ENCODE data around the gene CFAP97D2.

The CFAP97D2 gene

GRCh38 chr13:114134111-114134943, 44.7 kb upstream of the CFAP97D2 start:
- WGBS, 2 experiments = 65 to 67% methylated on average over 21 of the region's 21 CpGs
- no peaks in the 10 kb centered on the region for H3K9me3 ChIP-seq (ENCODE audit: control insufficient read depth, low read length)
- H3K27me3 ChIP-seq (ENCODE audit: control insufficient read depth, insufficient read depth, low read length, poor library complexity, severe bottlenecking) = peaks cover 26% of the 10 kb centered on the region
- H3K27ac ChIP-seq (ENCODE audit: insufficient read depth, low read depth, low read length, poor library complexity, severe bottlenecking) = peak overlapping the region; percentile 55
- no peak overlapping the region for H3K4me3 ChIP-seq (ENCODE audit: insufficient read depth, low read depth, low read length)
- no peaks in the 10 kb centered on the region for H3K36me3 ChIP-seq (ENCODE audit: control insufficient read depth, insufficient read depth, low read length)
- H3K4me1 ChIP-seq (ENCODE audit: control insufficient read depth, insufficient read depth, low read length) = peaks cover 39% of the 10 kb centered on the region

- Histone ChIP-seq H3K27me3 (ENCODE audit: control insufficient read depth, insufficient read depth, low read length, poor library complexity, severe bottlenecking) (peaks cover 21% of the 10 kb centered on the region), H3K36me3 (ENCODE audit: control insufficient read depth, insufficient read depth, low read length) (no peaks in the 10 kb centered on the region), H3K9me3 (ENCODE audit: control insufficient read depth, low read length) (no peaks in the 10 kb centered on the region), H3K27ac (ENCODE audit: insufficient read depth, low read depth, low read length, poor library complexity, severe bottlenecking) (no peak overlapping the region), H3K4me1 (ENCODE audit: control insufficient read depth, insufficient read depth, low read length) (peaks cover 31% of the 10 kb centered on the region), H3K4me3 (ENCODE audit: insufficient read depth, low read depth, low read length) (no peak overlapping the region)
- 69 to 71% methylated on average over 12 of the region's 12 CpGs for WGBS, 2 experiments
Observed at GRCh38 chr13:114134944-114135610, 44.0 kb upstream of the CFAP97D2 start.

- Histone ChIP-seq H3K36me3 (ENCODE audit: control insufficient read depth, insufficient read depth, low read length) (no peaks in the 10 kb centered on the region), H3K27me3 (ENCODE audit: control insufficient read depth, insufficient read depth, low read length, poor library complexity, severe bottlenecking) (peaks cover 15% of the 10 kb centered on the region), H3K27ac (ENCODE audit: insufficient read depth, low read depth, low read length, poor library complexity, severe bottlenecking) (no peak overlapping the region), H3K4me1 (ENCODE audit: control insufficient read depth, insufficient read depth, low read length) (peaks cover 25% of the 10 kb centered on the region), H3K9me3 (ENCODE audit: control insufficient read depth, low read length) (no peaks in the 10 kb centered on the region), H3K4me3 (ENCODE audit: insufficient read depth, low read depth, low read length) (no peak overlapping the region)
- WGBS, 2 experiments = 86 to 87% methylated on average over 15 of the region's 15 CpGs
Observed at GRCh38 chr13:114135731-114136171, 43.3 kb upstream of the CFAP97D2 start.

GRCh38 chr13:114136576-114136975, 42.5 kb upstream of the CFAP97D2 start:
- Histone ChIP-seq H3K9me3 (ENCODE audit: control insufficient read depth, low read length) (no peaks in the 10 kb centered on the region), H3K27ac (ENCODE audit: insufficient read depth, low read depth, low read length, poor library complexity, severe bottlenecking) (no peak overlapping the region), H3K4me3 (ENCODE audit: insufficient read depth, low read depth, low read length) (no peak overlapping the region), H3K36me3 (ENCODE audit: control insufficient read depth, insufficient read depth, low read length) (no peaks in the 10 kb centered on the region), H3K4me1 (ENCODE audit: control insufficient read depth, insufficient read depth, low read length) (peaks cover 17% of the 10 kb centered on the region), H3K27me3 (ENCODE audit: control insufficient read depth, insufficient read depth, low read length, poor library complexity, severe bottlenecking) (peaks cover 6% of the 10 kb centered on the region)
- WGBS, 2 experiments = 95% methylated on average over 7 of the region's 7 CpGs

GRCh38 chr13:114140131-114140905, 38.7 kb upstream of the CFAP97D2 start:
- H3K36me3 ChIP-seq (ENCODE audit: control insufficient read depth, insufficient read depth, low read length) = no peaks in the 10 kb centered on the region
- peaks cover under 1% of the 10 kb centered on the region for H3K4me1 ChIP-seq (ENCODE audit: control insufficient read depth, insufficient read depth, low read length)
- no peak overlapping the region for H3K27ac ChIP-seq (ENCODE audit: insufficient read depth, low read depth, low read length, poor library complexity, severe bottlenecking)
- 90 to 92% methylated on average over 24 to 25 of the region's 25 CpGs for WGBS, 2 experiments
- H3K27me3 ChIP-seq (ENCODE audit: control insufficient read depth, insufficient read depth, low read length, poor library complexity, severe bottlenecking) = no peaks in the 10 kb centered on the region
- H3K4me3 ChIP-seq (ENCODE audit: insufficient read depth, low read depth, low read length) = no peak overlapping the region
- H3K9me3 ChIP-seq (ENCODE audit: control insufficient read depth, low read length) = no peaks in the 10 kb centered on the region

GRCh38 chr13:114140906-114141250, 38.2 kb upstream of the CFAP97D2 start:
- Histone ChIP-seq H3K4me1 (ENCODE audit: control insufficient read depth, insufficient read depth, low read length) (no peaks in the 10 kb centered on the region), H3K27me3 (ENCODE audit: control insufficient read depth, insufficient read depth, low read length, poor library complexity, severe bottlenecking) (no peaks in the 10 kb centered on the region), H3K36me3 (ENCODE audit: control insufficient read depth, insufficient read depth, low read length) (no peaks in the 10 kb centered on the region), H3K9me3 (ENCODE audit: control insufficient read depth, low read length) (no peaks in the 10 kb centered on the region), H3K27ac (ENCODE audit: insufficient read depth, low read depth, low read length, poor library complexity, severe bottlenecking) (no peak overlapping the region), H3K4me3 (ENCODE audit: insufficient read depth, low read depth, low read length) (no peak overlapping the region)
- 82 to 83% methylated on average over 10 of the region's 10 CpGs for WGBS, 2 experiments

GRCh38 chr13:114141261-114141996, 37.6 kb upstream of the CFAP97D2 start:
- WGBS, 2 experiments = 79 to 80% methylated on average over 15 of the region's 15 CpGs
- Histone ChIP-seq H3K9me3 (ENCODE audit: control insufficient read depth, low read length) (no peaks in the 10 kb centered on the region), H3K4me1 (ENCODE audit: control insufficient read depth, insufficient read depth, low read length) (no peaks in the 10 kb centered on the region), H3K36me3 (ENCODE audit: control insufficient read depth, insufficient read depth, low read length) (no peaks in the 10 kb centered on the region), H3K27me3 (ENCODE audit: control insufficient read depth, insufficient read depth, low read length, poor library complexity, severe bottlenecking) (no peaks in the 10 kb centered on the region), H3K27ac (ENCODE audit: insufficient read depth, low read depth, low read length, poor library complexity, severe bottlenecking) (no peak overlapping the region), H3K4me3 (ENCODE audit: insufficient read depth, low read depth, low read length) (no peak overlapping the region)

- WGBS, 2 experiments = 94 to 95% methylated on average over 6 of the region's 6 CpGs
- Histone ChIP-seq H3K27me3 (ENCODE audit: control insufficient read depth, insufficient read depth, low read length, poor library complexity, severe bottlenecking) (no peaks in the 10 kb centered on the region), H3K27ac (ENCODE audit: insufficient read depth, low read depth, low read length, poor library complexity, severe bottlenecking) (no peak overlapping the region), H3K4me1 (ENCODE audit: control insufficient read depth, insufficient read depth, low read length) (no peaks in the 10 kb centered on the region), H3K9me3 (ENCODE audit: control insufficient read depth, low read length) (no peaks in the 10 kb centered on the region), H3K36me3 (ENCODE audit: control insufficient read depth, insufficient read depth, low read length) (no peaks in the 10 kb centered on the region), H3K4me3 (ENCODE audit: insufficient read depth, low read depth, low read length) (no peak overlapping the region)
Observed at GRCh38 chr13:114142137-114142550, 36.9 kb upstream of the CFAP97D2 start.

- WGBS, 2 experiments = 89 to 92% methylated on average over 28 of the region's 28 CpGs
- Histone ChIP-seq H3K4me3 (ENCODE audit: insufficient read depth, low read depth, low read length) (no peak overlapping the region), H3K4me1 (ENCODE audit: control insufficient read depth, insufficient read depth, low read length) (no peaks in the 10 kb centered on the region), H3K9me3 (ENCODE audit: control insufficient read depth, low read length) (no peaks in the 10 kb centered on the region), H3K27ac (ENCODE audit: insufficient read depth, low read depth, low read length, poor library complexity, severe bottlenecking) (no peak overlapping the region), H3K27me3 (ENCODE audit: control insufficient read depth, insufficient read depth, low read length, poor library complexity, severe bottlenecking) (no peaks in the 10 kb centered on the region), H3K36me3 (ENCODE audit: control insufficient read depth, insufficient read depth, low read length) (no peaks in the 10 kb centered on the region)
Observed at GRCh38 chr13:114142640-114143490, 36.2 kb upstream of the CFAP97D2 start.

Data from ectodermal cell (in vitro differentiated cells).